HG02642 (cell line): ENCODE results near the gene RAD51B.

Experiments used
- ATAC-seq: cut with Tn5 transposase; IDR thresholded peaks from one replicate; pipeline ENCODE4 v1.9.1; 2021; ENCODE audit warnings: mild to moderate bottlenecking; ENCODE audit not compliant: unreplicated experiment, poor library complexity

RAD51B gene

DNA sequence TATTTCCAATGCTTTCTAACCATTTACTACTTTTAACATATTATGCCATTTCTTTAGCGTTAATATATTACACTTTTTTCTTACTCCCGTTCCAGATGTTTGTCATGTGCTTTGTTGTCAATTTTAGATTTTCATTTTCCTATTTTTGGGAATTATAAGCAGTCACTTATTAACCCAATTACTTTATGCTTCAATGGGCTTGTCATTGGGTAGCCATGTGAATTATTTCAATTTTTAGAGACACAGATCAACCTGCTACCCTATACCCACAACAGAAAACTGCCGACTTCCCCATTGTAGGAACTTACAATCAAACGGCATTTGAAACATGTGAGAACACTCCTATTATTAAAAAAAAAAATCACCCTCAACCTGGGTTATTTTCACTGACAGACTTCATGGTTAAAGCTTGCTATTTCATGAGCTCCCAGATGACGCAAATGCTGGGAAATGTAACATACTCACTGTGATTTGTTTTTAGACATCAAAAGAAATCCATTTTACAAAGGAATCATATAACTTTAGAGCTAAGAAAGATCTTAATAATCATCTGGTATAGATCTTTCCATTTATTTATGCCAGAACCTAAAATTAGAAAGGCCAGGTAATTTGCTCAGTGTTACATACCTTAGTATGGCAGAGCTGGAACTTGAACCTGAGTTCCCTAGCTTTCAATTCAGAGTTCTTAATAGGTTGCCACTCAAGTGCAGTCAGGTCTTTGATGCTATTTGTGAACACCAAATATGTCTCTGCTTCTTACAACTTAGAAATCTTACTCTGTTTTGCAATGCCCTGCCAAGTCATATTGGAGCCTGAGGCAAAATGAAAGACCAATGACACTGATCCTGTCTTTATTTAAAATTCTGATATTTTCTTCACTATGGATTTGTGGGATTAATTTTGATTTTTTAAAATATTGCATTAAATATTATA is 340.4 kb downstream of the RAD51B start:
- no peak for ATAC-seq

GRCh38 chr14:68160779-68161546 is 341.4 kb downstream of the RAD51B start:
- ATAC-seq = no peak

DNA sequence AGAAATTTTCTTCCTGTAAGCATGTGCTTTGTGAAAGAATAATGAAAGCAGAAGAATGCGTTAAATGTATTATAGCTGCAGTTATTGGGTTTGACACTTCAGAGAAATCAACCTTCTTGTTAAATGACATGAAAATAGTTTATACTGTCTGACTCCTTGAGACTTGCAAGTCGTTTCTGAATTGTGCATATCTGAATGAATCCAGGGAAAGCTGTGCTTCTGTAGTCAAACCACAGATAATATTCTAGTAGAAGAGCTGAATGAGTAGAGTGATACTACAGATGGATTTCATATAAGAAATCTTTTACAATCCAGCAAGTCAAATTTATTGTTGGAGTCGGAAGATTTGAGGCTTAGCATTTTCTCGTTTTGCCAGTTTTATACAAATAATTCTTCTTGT is 343.3 kb downstream of the RAD51B start:
- ATAC-seq = no peak

- ATAC-seq = no peak
Observed at GRCh38 chr14:68164711-68165113, 345.1 kb downstream of the RAD51B start.

DNA sequence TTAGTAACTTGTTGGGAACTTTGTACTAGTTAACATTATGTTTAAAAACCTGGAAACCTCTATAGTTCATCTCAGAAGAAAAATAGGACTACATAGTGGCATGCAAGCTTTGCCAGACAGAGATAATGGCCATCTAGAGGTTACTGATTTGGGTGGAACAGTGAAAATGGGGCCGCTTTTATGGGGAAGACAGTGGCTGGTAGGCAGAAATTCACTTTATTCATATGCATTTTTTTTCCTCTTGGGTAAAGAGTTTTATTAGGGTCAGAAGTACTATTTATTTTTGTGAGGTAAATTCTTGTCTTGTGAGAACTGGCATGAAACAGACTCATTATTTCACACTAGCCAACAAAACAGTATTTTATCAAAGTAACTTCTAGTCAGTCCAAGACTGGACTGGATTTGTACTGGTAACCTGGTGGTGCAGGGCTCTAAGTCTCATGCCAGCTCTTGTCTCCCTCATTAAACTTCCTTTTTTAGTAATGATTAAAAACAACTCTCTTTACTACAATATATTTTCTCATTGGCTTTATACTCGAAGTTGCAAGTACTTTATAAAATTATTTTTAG is 345.8 kb downstream of the RAD51B start:
- no peak for ATAC-seq

- no peak for ATAC-seq
Observed at GRCh38 chr14:68166731-68167382, 347.3 kb downstream of the RAD51B start.

DNA sequence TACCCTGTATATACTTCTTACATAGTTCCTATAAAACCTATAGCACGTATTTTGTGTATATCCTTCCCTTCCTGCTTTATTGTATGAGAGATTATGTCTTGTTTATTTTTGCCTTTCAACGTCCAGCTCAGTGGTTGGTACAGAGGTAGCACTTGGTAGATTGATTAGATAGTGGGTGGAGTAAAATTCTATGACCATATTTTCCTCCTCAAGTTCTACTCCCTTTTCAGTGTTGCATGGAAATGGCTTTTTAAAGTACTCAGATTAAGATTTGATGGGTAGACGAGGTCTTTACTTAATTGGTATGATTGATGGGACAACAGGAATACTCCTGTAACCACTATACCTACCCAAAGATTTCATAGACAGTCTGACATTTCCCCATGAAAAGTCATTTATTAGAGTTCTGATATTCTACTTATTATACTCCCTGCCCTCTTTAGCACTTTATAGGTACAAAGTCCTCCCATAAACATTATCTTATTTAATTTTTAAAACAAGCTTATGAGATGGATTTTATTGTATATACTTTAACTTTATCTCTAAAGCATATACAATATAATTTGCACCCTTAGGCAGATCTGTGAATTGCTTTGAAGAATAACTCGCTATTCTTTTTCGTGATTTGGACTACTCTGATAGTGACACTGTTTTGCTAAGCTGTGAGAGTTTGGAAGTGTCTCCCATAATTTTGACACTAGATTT is 348.0 kb downstream of the RAD51B start:
- no peak for ATAC-seq

DNA sequence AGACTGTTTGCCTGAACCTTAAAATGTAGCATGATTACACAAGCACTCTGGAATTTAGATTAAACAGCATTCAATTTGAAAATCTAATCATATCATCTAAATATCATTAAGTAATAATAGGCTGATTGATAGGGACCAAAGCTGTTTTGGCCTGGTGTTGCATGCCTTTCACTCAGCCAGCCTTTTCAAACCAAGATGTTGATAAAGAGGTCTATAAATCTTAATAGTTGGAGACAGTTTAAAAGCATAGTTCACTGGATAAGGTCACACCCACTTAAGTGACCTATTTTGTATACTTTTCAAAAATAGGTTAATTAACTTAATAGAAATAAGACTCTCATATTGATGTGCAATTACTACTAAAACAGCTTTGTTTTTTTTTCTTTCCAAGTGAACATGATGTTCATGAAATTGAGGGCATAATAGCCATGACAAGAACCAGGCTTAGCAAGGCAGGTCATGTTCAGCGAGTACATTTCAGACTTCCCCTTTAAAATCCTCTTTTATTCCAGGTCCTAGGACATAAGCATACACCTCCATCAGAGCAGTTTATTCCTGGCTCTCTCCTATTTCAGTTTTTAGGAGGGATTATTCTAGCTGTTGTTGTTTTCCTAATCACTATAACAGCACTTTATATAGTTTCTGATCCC is 349.0 kb downstream of the RAD51B start:
- ATAC-seq = no peak

DNA sequence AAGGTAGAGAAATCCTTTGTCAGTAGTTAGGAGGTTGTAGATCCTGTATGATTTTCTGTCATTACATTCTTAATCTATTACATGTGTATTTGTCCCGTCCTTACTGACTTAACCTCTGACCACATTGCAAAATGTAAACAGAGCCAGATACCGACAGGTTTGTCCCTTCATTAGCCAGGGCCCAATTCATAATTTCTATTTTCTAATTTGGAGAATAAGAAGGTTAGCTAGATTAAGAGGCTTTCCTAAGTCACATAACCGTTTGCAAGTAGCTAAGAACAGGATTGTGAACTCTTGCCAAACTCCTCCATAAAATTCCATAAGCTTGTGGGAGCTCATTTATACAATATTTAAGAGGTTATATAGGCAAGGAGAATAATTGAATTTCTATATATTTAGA is 352.6 kb downstream of the RAD51B start:
- no peak for ATAC-seq

- no peak for ATAC-seq
Observed at GRCh38 chr14:68172627-68173026, 353.0 kb downstream of the RAD51B start.

DNA sequence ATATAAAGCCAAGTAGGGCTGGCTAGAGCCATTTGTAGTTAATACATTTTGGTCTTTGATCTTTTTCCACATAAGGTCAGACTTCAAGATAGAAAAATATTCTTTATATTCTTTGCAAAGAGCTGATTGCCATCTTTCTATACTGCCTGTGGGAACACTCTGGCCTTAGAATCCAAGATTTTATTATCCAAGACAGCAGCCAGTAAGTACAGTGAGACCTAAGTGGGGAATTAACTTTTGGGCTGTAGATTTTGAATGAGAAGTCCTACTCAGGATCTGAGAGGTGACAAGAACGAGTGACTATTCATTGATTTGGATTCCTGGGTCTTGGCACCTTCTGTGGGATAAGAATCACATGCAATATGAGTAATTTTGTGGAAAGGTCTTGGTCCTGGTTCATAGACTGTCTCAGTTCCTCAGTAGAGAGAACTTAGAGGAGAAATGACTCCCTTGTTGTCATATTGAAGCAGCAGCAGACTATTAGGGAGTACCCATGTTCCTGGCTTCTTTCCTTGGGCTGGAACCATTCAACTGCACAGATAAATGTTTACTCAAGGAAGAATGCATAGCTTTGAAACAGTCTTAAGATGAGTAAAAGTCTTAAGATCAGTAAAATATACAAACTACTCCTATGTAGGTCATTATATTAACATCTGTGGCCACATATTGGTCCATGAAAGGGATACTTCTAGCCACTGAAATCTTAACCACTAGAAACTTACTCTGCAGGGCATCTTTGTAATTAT is 353.8 kb downstream of the RAD51B start:
- ATAC-seq = no peak

GRCh38 chr14:68174446-68174845 is 354.9 kb downstream of the RAD51B start:
- ATAC-seq = no peak

- ATAC-seq = no peak
Observed at GRCh38 chr14:68176687-68177086, 357.1 kb downstream of the RAD51B start.

- no peak for ATAC-seq
Observed at GRCh38 chr14:68177728-68178127, 358.1 kb downstream of the RAD51B start.

GRCh38 chr14:68178282-68178681 is 358.7 kb downstream of the RAD51B start:
- no peak for ATAC-seq

DNA sequence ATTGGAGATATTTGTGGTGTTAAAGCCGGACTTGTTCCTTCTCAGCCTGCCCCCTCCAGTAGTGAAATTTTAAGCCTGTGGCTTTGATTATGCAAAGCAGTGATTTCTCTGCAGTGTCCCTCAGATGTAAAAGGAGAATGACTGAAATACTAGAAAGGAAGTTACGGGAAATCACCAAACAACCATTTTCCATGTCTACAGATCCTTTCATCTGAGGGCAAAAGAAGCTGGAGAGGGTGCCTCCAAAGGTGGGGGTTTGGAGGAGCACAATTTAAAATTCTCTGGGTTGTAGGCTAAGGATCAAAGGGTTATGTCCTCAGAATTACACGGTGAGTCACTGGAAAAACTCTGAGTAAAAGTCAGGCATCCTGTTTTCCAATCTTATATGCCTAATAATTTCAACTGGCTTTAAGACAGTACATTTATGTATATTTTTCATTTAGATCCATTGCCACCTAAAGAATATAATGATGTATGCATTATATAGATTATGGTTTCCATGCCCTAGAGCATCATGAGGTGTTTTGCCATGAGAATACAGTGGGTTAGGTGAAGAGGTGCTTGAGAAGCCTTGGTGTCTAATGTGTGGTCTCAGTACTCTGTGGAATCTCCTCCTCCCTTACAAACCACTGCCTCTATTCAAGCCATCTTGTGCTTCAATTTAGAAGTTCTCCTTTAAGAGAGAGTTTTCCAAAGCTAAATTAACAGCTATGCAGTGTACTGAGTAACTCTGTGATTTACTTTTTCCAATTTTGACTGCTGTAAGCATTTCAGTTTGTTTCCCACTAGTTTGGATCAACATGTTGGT is 362.1 kb downstream of the RAD51B start:
- ATAC-seq = no peak

DNA sequence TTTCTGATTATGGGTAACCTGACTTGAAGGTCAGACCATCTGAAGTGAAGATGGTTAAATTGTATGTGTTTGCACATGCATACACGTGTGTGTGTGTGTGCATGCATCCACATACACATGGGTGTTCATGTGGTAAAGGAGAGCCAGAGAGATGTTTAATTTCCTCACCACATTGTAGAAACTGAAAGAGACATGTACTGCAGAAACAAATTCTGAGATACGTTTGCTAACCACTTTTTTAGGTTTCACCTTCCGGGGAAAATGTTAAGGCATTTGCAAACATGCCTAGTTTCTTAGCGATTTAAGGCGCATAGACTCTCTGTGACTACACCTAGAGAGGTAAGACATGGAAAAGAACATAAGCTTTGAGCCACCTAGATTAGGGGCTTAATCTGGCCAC is 362.9 kb downstream of the RAD51B start:
- ATAC-seq = peak; percentile 78
